Measurements from ENCODE around the gene IVNS1ABP.
"Not testable (repeated sequence)": the region's sequence is repeated elsewhere in the genome, so short reads cannot be mapped to it uniquely, and the experiment has no call there.

IVNS1ABP gene

GRCh38 chr1:185257116-185257949, 59.7 kb downstream of the IVNS1ABP start:
- DNase-seq (ENCODE audit: low read depth), result not testable (repeated sequence)

- DNase-seq (ENCODE audit: low read depth), result not testable (repeated sequence)
Measured at GRCh38 chr1:185255595-185255994, 61.4 kb downstream of the IVNS1ABP start.

GRCh38 chr1:185252404-185252803, 64.6 kb downstream of the IVNS1ABP start:
- not testable (repeated sequence) for DNase-seq (ENCODE audit: low read depth)

DNA sequence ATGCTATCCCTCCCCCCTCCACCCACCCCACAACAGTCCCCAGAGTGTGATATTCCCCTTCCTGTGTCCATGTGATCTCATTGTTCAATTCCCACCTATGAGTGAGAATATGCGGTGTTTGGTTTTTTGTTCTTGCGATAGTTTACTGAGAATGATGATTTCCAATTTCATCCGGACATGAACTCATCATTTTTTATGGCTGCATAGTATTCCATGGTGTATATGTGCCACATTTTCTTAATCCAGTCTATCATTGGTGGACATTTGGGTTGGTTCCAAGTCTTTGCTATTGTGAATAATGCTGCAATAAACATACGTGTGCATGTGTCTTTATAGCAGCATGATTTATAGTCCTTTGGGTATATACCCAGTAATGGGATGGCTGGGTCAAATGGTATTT, 65.1 kb downstream of the IVNS1ABP start:
- not testable (repeated sequence) for DNase-seq (ENCODE audit: low read depth)

DNA sequence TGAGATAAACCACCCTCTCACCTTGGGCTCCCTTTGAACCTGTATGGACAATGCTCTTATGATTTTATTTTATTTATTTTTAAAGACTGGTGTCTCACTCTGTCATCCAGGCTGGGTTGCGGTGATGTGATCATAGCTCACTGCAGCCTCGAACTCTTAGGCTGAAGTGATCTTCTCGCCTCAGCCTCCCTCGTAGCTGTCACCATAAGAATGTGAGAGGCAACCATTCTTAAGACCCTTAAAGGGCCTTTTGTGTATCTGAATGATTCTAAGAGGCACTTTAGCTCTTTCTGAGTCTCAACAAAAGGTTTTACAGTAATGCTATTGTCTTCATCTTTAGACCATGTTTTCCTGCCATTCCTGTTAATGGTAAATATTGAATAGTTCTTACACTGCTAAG, 67.0 kb downstream of the IVNS1ABP start:
- no peak for DNase-seq (ENCODE audit: low read depth)

DNA sequence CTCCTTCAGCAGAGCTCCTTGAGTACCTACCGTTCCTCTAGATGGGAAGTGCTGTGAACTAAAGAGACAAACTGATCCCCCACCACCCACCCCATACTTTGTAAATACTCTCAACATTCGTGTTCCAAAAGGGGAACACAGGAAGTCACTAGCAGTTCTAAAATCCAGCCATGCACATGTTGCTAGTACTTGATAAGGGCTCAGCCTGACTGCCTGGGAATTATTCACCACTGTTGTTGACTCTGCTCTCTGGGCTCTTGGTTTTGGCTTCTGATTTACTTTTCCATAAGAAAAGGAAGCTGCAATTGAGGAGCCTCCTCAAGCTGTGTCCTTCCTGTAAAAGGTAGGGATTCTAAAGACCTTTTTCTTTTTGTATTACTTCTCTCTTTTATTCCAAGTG, 67.5 kb downstream of the IVNS1ABP start:
- DNase-seq (ENCODE audit: low read depth), result no peak
